ENCODE results near the gene ARL6IP4. TPM values are rescaled to one million over a fixed set of nuclear protein-coding genes. Genes with fewer than 3 reads are reported as not detected.
"Not testable (repeated sequence)": the region's sequence is repeated elsewhere in the genome, so short reads cannot be mapped to it uniquely, and the experiment has no call there.

Gene ARL6IP4
- total RNA-seq, 2 experiments from 2014 or later = 228 to 263 TPM

- no peaks in the 10 kb centered on the region for H4K20me1 ChIP-seq (ENCODE audit: insufficient read depth, low read length)
- no peak for DNase-seq (ENCODE audit: low spot score)
- H3K4me3 ChIP-seq (ENCODE audit: low read depth, low read length, poor library complexity, severe bottlenecking) = no peak overlapping the region
- H3K4me1 ChIP-seq (ENCODE audit: insufficient read depth, low read length, poor library complexity, severe bottlenecking) = no peaks in the 10 kb centered on the region
- H3K27ac ChIP-seq (ENCODE audit: low read depth, low read length, poor library complexity, severe bottlenecking) = no peak overlapping the region
- no peaks in the 10 kb centered on the region for H3K9me2 ChIP-seq (ENCODE audit: insufficient read depth, low read length)
- no peak for TF ChIP-seq EZH2phosphoT487 (IDR thresholded peaks at IDR 0.05; ENCODE audit: borderline replicate concordance, low read depth, low read length)
- no peak for TF ChIP-seq CTCF (conservative IDR thresholded peaks at IDR 0.05; ENCODE audit: low read length)
- H3K9me3 ChIP-seq (ENCODE audit: low read length) = no peaks in the 10 kb centered on the region
- H3K79me2 ChIP-seq (ENCODE audit: insufficient read depth, low read depth, low read length) = no peaks in the 10 kb centered on the region
- H2AFZ ChIP-seq (ENCODE audit: low read length) = no peak overlapping the region
- H3K4me2 ChIP-seq (ENCODE audit: low read length) = no peak overlapping the region
- H3K36me3 ChIP-seq (ENCODE audit: insufficient read depth, low read length) = no peaks in the 10 kb centered on the region
- intact Hi-C loops (cut with micrococcal nuclease; ENCODE audit: unreplicated experiment) = no loop called here
- no TSS peak for BruUV-seq (replicated peaks)
- ChIA-PET POLR2A (interaction anchor here (0.5 to 0.6 kb wide), 2 partner anchors 229 to 487 kb away, joined by 3 read pairs; no protein-coding TSS in a partner anchor), CTCF (ENCODE audit: unreplicated experiment) (no interaction called here)
Observed at GRCh38 chr12:123010681-123011080, 30.2 kb downstream of the ARL6IP4 start.

DNA sequence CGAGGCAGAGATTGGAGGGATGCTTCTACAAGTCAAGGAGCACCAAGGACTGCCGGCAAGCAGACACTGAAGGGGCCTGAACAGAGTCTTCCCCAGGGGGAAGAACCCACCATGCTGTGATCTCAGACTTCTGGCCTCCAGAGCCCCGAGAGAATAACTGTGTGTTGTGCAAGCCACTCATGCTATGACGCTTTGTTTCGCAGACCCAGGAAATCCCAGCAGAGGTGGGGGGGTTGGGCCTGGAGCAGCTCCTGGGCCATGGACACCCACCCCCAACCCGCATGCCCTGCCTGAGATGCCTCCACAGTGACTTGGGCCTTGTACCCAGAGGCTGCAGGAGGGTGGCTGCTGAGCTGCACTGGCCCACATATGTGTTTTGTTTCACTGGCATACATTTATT, 31.2 kb downstream of the ARL6IP4 start:
- CTCF ChIA-PET (ENCODE audit: unreplicated experiment) = no interaction called here
- Histone ChIP-seq H3K4me3 (ENCODE audit: low read depth, low read length, poor library complexity, severe bottlenecking) (no peak overlapping the region), H3K79me2 (ENCODE audit: insufficient read depth, low read depth, low read length) (no peaks in the 10 kb centered on the region), H3K9me3 (ENCODE audit: low read length) (no peaks in the 10 kb centered on the region), H3K27ac (ENCODE audit: low read depth, low read length, poor library complexity, severe bottlenecking) (no peak overlapping the region), H3K9me2 (ENCODE audit: insufficient read depth, low read length) (no peaks in the 10 kb centered on the region), H4K20me1 (ENCODE audit: insufficient read depth, low read length) (no peaks in the 10 kb centered on the region), H2AFZ (ENCODE audit: low read length) (no peak overlapping the region), H3K36me3 (ENCODE audit: insufficient read depth, low read length) (no peaks in the 10 kb centered on the region), H3K4me2 (ENCODE audit: low read length) (no peak overlapping the region), H3K4me1 (ENCODE audit: insufficient read depth, low read length, poor library complexity, severe bottlenecking) (no peaks in the 10 kb centered on the region)
- POLR2A ChIA-PET = no interaction called here
- TF ChIP-seq CTCF (conservative IDR thresholded peaks at IDR 0.05; ENCODE audit: low read length) (no peak), EZH2phosphoT487 (IDR thresholded peaks at IDR 0.05; ENCODE audit: borderline replicate concordance, low read depth, low read length) (no peak)
- intact Hi-C loops (cut with micrococcal nuclease; ENCODE audit: unreplicated experiment) = no loop called here
- no peak for DNase-seq (ENCODE audit: low spot score)
- BruUV-seq (replicated peaks) = no TSS peak

- no peaks in the 10 kb centered on the region for H4K20me1 ChIP-seq (ENCODE audit: insufficient read depth, low read length)
- no peak overlapping the region for H3K4me2 ChIP-seq (ENCODE audit: low read length)
- no TSS peak for BruUV-seq (replicated peaks)
- H3K79me2 ChIP-seq (ENCODE audit: insufficient read depth, low read depth, low read length) = no peaks in the 10 kb centered on the region
- POLR2A ChIA-PET = interaction anchor here (1.2 kb wide), 1 partner anchor 13 kb away, joined by 3 read pairs; no protein-coding TSS in a partner anchor
- no peaks in the 10 kb centered on the region for H3K36me3 ChIP-seq (ENCODE audit: insufficient read depth, low read length)
- no peak overlapping the region for H2AFZ ChIP-seq (ENCODE audit: low read length)
- intact Hi-C loops (cut with micrococcal nuclease; ENCODE audit: unreplicated experiment) = no loop called here
- no peaks in the 10 kb centered on the region for H3K9me3 ChIP-seq (ENCODE audit: low read length)
- H3K4me3 ChIP-seq (ENCODE audit: low read depth, low read length, poor library complexity, severe bottlenecking) = no peak overlapping the region
- CTCF ChIA-PET (ENCODE audit: unreplicated experiment) = no interaction called here
- no peak for DNase-seq (ENCODE audit: low spot score)
- H3K9me2 ChIP-seq (ENCODE audit: insufficient read depth, low read length) = no peaks in the 10 kb centered on the region
- H3K27ac ChIP-seq (ENCODE audit: low read depth, low read length, poor library complexity, severe bottlenecking) = no peak overlapping the region
- no peaks in the 10 kb centered on the region for H3K4me1 ChIP-seq (ENCODE audit: insufficient read depth, low read length, poor library complexity, severe bottlenecking)
- TF ChIP-seq CTCF (conservative IDR thresholded peaks at IDR 0.05; ENCODE audit: low read length) (no peak), EZH2phosphoT487 (IDR thresholded peaks at IDR 0.05; ENCODE audit: borderline replicate concordance, low read depth, low read length) (no peak)
Observed at GRCh38 chr12:123013185-123014095, 33.0 kb downstream of the ARL6IP4 start.

DNA sequence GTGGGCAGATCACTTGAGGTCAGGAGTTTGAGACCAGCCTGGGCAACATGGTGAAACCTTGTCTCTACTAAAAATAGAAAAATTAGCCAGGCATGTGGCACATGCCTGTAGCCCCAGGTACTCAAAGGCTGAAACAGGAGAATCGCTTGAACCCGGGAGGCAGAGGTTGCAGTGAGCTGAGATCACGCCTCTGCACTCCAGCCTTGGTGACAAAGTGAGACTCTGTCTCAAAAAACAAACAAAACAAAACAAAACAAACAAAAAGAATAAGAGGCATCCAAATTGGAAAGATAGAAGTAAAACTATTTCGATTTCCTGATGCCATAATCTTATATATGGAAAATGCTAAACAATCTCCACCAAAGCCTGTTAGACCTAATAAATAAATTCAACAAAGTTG, 34.0 kb downstream of the ARL6IP4 start:
- H3K4me1 ChIP-seq (ENCODE audit: insufficient read depth, low read length, poor library complexity, severe bottlenecking); CTCF ChIA-PET (ENCODE audit: unreplicated experiment); H3K4me2 ChIP-seq (ENCODE audit: low read length); intact Hi-C loops (cut with micrococcal nuclease; ENCODE audit: unreplicated experiment); H3K9me3 ChIP-seq (ENCODE audit: low read length); DNase-seq (ENCODE audit: low spot score); POLR2A ChIA-PET; H4K20me1 ChIP-seq (ENCODE audit: insufficient read depth, low read length); BruUV-seq (replicated peaks); H3K9me2 ChIP-seq (ENCODE audit: insufficient read depth, low read length); H3K27ac ChIP-seq (ENCODE audit: low read depth, low read length, poor library complexity, severe bottlenecking); H2AFZ ChIP-seq (ENCODE audit: low read length); H3K79me2 ChIP-seq (ENCODE audit: insufficient read depth, low read depth, low read length); H3K4me3 ChIP-seq (ENCODE audit: low read depth, low read length, poor library complexity, severe bottlenecking); H3K36me3 ChIP-seq (ENCODE audit: insufficient read depth, low read length): not testable (repeated sequence)

All from OCI-LY7 (cell line).